SK-N-SH (cell line): Measurements from ENCODE around the gene PRRT4. TPM values are rescaled to one million over a fixed set of nuclear protein-coding genes. Genes with fewer than 3 reads are reported as not detected.

Experiments used
- CTCF ChIA-PET: fragments of 300-600, 350-600 bp; formaldehyde crosslinking; extraction: SDS; loops from one replicate; lab custom pipeline; 2021; lab: Yijun Ruan, JAX
- POLR2A ChIA-PET: fragments of 350-600 bp; sonication (Branson Sonifier 250); formaldehyde crosslinking; extraction: SDS; loops from one replicate; lab custom pipeline; 2020; ENCODE audit warnings: antibody characterized with exemption, inconsistent platforms; lab: Yijun Ruan, JAX
- DNase-seq: peaks from one replicate; pipeline ENCODE4 v3.0.0; 2012
- H2AFZ ChIP-seq: fragments of 200-600 bp; sonication (generic); 2 replicates; pipeline ENCODE4 v1.8.1; 2016; ENCODE audit warnings: antibody characterized with exemption, mild to moderate bottlenecking, low read depth
- H3F3A ChIP-seq: fragments of 200-600 bp; sonication (generic); replicated peaks from 2 replicates; pipeline ENCODE3; 2016; ENCODE audit warnings: antibody characterized with exemption, mild to moderate bottlenecking; ENCODE audit not compliant: insufficient read depth
- H3K27ac ChIP-seq, 2 experiments: fragments of 200-500 bp in 1 of 2; fragments of 200-600 bp in 1 of 2; sonication (Bioruptor generic) in 1 of 2; sonication (generic), shearing (Covaris generic) in 1 of 2; 2 replicates each; pipeline versions ENCODE4 v1.5.1 to v1.6.1; 2014 to 2016; ENCODE audit warnings: low read depth in 2 of 2, inconsistent platforms in 1 of 2, low read length in 1 of 2, mild to moderate bottlenecking in 1 of 2, mixed read lengths in 1 of 2
- H3K27me3 ChIP-seq: fragments of 200-600 bp; sonication (generic), shearing (Covaris generic); 2 replicates; pipeline ENCODE4 v1.6.1; 2016; ENCODE audit warnings: mixed run types; ENCODE audit not compliant: insufficient read depth
- H3K36me3 ChIP-seq, 2 experiments: fragments of 200-500 bp in 1 of 2; fragments of 200-600 bp in 1 of 2; sonication (Bioruptor generic) in 1 of 2; sonication (generic) in 1 of 2; replicated peaks in 1 of 2; 2 replicates each; pipeline versions ENCODE3 to v1.5.1; 2014 to 2016; ENCODE audit warnings: low read length in 1 of 2, mild to moderate bottlenecking in 1 of 2; ENCODE audit not compliant: insufficient read depth in 2 of 2, control insufficient read depth in 1 of 2
- H3K4me1 ChIP-seq, 2 experiments: fragments of 200-500 bp in 1 of 2; fragments of 200-600 bp in 1 of 2; sonication (Bioruptor generic) in 1 of 2; sonication (generic), shearing (Covaris generic) in 1 of 2; 2 replicates each; pipeline versions ENCODE4 v1.5.1 to v1.6.1; 2014 to 2016; ENCODE audit warnings: low read depth in 1 of 2, low read length in 1 of 2, mixed run types in 1 of 2; ENCODE audit not compliant: insufficient read depth in 2 of 2, control insufficient read depth in 1 of 2
- H3K4me2 ChIP-seq: fragments of 200-600 bp; sonication (generic), shearing (Covaris generic); 2 replicates; pipeline ENCODE4 v1.6.1; 2017; ENCODE audit warnings: mixed run types
- H3K4me3 ChIP-seq, 2 experiments: fragments of 200-500 bp in 1 of 2; fragments of 200-600 bp in 1 of 2; sonication (Bioruptor generic) in 1 of 2; sonication (generic), shearing (Covaris generic) in 1 of 2; 2 replicates each; pipeline versions ENCODE4 v1.5.1 to v1.8.1; 2014 to 2016; ENCODE audit warnings: low read depth in 2 of 2, inconsistent platforms in 1 of 2, low read length in 1 of 2, mild to moderate bottlenecking in 1 of 2, mixed read lengths in 1 of 2, moderate library complexity in 1 of 2
- H3K79me2 ChIP-seq: fragments of 200-600 bp; sonication (generic); 2 replicates; pipeline ENCODE4 v1.8.1; 2017; ENCODE audit warnings: mild to moderate bottlenecking; ENCODE audit not compliant: insufficient read depth
- H3K9ac ChIP-seq: fragments of 200-600 bp; sonication (generic); 2 replicates; pipeline ENCODE4 v1.6.1; 2017; ENCODE audit warnings: mixed run types
- H3K9me2 ChIP-seq: fragments of 200-600 bp; sonication (generic); 2 replicates; pipeline ENCODE4 v1.6.1; 2017; ENCODE audit warnings: mixed run types
- H3K9me3 ChIP-seq: fragments of 200-600 bp; sonication (generic); 2 replicates; pipeline ENCODE4 v1.6.1; 2017; ENCODE audit warnings: mixed run types, mild to moderate bottlenecking, moderate library complexity
- H4K20me1 ChIP-seq: fragments of 200-600 bp; sonication (generic); 2 replicates; pipeline ENCODE4 v1.6.1; 2017; ENCODE audit warnings: mild to moderate bottlenecking, mixed run types; ENCODE audit not compliant: insufficient read depth
- ELF1 ChIP-seq: IDR thresholded peaks from 2 replicates; pipeline ENCODE4 v1.4.0; 2012
- EZH2phosphoT487 ChIP-seq: fragments of 200-600 bp; sonication (generic); IDR thresholded peaks from 2 replicates; pipeline ENCODE4 v1.6.1; 2017; ENCODE audit warnings: low read depth, mixed run types, mild to moderate bottlenecking, antibody characterized with exemption, moderate library complexity, borderline replicate concordance
- FOSL2 ChIP-seq: IDR thresholded peaks from 2 replicates; pipeline ENCODE4 v1.4.0; 2012; ENCODE audit warnings: low read depth, mild to moderate bottlenecking, moderate library complexity, borderline replicate concordance
- GATA2 ChIP-seq: sonication (generic); formaldehyde crosslinking; IDR thresholded peaks from 2 replicates; pipeline ENCODE4 v1.5.0; 2020; ENCODE audit warnings: mild to moderate bottlenecking, missing genetic modification reagents
- MEF2A ChIP-seq: IDR thresholded peaks from 2 replicates; pipeline ENCODE4 v1.4.0; 2012; ENCODE audit warnings: low read depth, borderline replicate concordance
- MXI1 ChIP-seq: IDR thresholded peaks from 2 replicates; pipeline ENCODE4 v1.6.1; 2012; ENCODE audit warnings: mild to moderate bottlenecking, low read depth, low read length, improper control_type of control experiment
- NRF1 ChIP-seq: IDR thresholded peaks from 2 replicates; pipeline ENCODE4 v1.6.1; 2012; ENCODE audit warnings: low read depth, mild to moderate bottlenecking, low read length
- POLR2AphosphoS5 ChIP-seq: IDR thresholded peaks from 2 replicates; pipeline ENCODE4 v1.6.1; 2012; ENCODE audit warnings: low read depth, low read length
- RAD21 ChIP-seq: IDR thresholded peaks from 2 replicates; pipeline ENCODE4 v1.6.1; 2012; ENCODE audit warnings: mild to moderate bottlenecking, low read length
- REST ChIP-seq: IDR thresholded peaks from 2 replicates; pipeline ENCODE4 v1.6.1; 2012; ENCODE audit warnings: mild to moderate bottlenecking, low read depth, low read length, moderate library complexity
- RFX5 ChIP-seq: IDR thresholded peaks from 2 replicates; pipeline ENCODE4 v1.6.1; 2012; ENCODE audit warnings: mild to moderate bottlenecking, improper control_type of control experiment, low read length
- SIN3A ChIP-seq: IDR thresholded peaks from 2 replicates; pipeline ENCODE4 v1.6.1; 2012; ENCODE audit warnings: low read depth, mild to moderate bottlenecking, low read length, moderate library complexity, borderline replicate concordance
- SMC3 ChIP-seq: IDR thresholded peaks from 2 replicates; pipeline ENCODE4 v1.6.1; 2012; ENCODE audit warnings: low read depth, low read length, improper control_type of control experiment
- TAF1 ChIP-seq: IDR thresholded peaks from 2 replicates; pipeline ENCODE4 v1.6.1; 2012; ENCODE audit warnings: low read depth, mild to moderate bottlenecking, low read length, moderate library complexity, borderline replicate concordance
- TEAD4 ChIP-seq: IDR thresholded peaks from 2 replicates; pipeline ENCODE4 v1.4.0; 2012; ENCODE audit warnings: mild to moderate bottlenecking, borderline replicate concordance; ENCODE audit not compliant: insufficient read depth
- USF1 ChIP-seq: IDR thresholded peaks from 2 replicates; pipeline ENCODE4 v1.4.0; 2012; ENCODE audit warnings: low read depth, borderline replicate concordance
- YY1 ChIP-seq: IDR thresholded peaks from 2 replicates; pipeline ENCODE4 v1.4.0; 2012; ENCODE audit warnings: low read depth, mild to moderate bottlenecking
- WGBS: methylation state at CpG from one replicate; pipeline ENCODE4 v1.1.6; 2017; ENCODE audit warnings: low lambda C conversion rate; 5-methylcytosine and 5-hydroxymethylcytosine counted together
- polyA plus RNA-seq, 3 experiments: library from polyadenylated mRNA; depleted of rRNA; stranded (reverse); fragments of >200 nt; gene quantifications; 2 replicates each; pipeline ENCODE4 v1.2.3, GENCODE V29; 2012
- TF ChIP-seq, protein P1 (sequence below): IDR thresholded peaks from 2 replicates; pipeline ENCODE4 v1.4.0; 2012; ENCODE audit warnings: low read depth, borderline replicate concordance
- TF ChIP-seq, protein P2 (sequence below): fragments of 150-350 bp; IDR thresholded peaks from 2 replicates; pipeline ENCODE4 v1.6.1; 2017; ENCODE audit warnings: antibody characterized with exemption, low read length, low read depth, borderline replicate concordance
- TF ChIP-seq, protein P3 (sequence below): fragments of 150-350 bp; IDR thresholded peaks from 2 replicates; pipeline ENCODE4 v1.6.1; 2016; ENCODE audit warnings: mild to moderate bottlenecking, low read depth, low read length

The PRRT4 gene
- polyA plus RNA-seq, 1 of the 3 experiments (the other 2 are of a cell fraction): 1.5 TPM

DNA sequence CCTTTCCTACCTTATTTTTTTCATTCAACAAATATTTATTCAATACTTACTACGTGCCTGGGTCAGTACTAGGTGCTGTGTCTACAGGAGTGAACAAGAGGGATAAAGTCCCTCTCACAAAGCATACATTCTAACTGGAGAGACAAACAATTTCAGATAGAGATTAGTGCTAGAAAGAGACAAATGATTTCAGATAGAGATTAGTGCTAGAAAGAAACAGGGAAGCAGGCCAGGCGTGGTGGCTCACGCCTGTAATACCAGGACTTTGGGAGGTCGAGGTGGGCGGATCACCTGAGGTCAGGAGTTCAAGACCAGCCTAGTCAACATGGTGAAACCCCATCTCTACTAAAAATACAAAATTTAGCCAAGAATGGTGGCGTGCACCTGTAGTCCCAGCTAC is 52.4 kb downstream of the PRRT4 start:
- WGBS: 98% methylated on average over 6 of the region's 6 CpGs
- no peak for DNase-seq
- H2AFZ ChIP-seq: no peak overlapping the region
- H3K27ac ChIP-seq: no peak overlapping the region
- no peaks in the 10 kb centered on the region for H3K9me2 ChIP-seq
- H3F3A ChIP-seq: no peaks in the 10 kb centered on the region
- H3K36me3 ChIP-seq: peaks cover 55 to 82% of the 10 kb centered on the region in 2 experiments
- POLR2A ChIA-PET: no interaction called here
- no peak overlapping the region for H3K4me2 ChIP-seq
- no peaks in the 10 kb centered on the region for H4K20me1 ChIP-seq
- no peak for TF ChIP-seq NRF1
- TF ChIP-seq EZH2phosphoT487: no peak
- no peak for TF ChIP-seq SIN3A
- no peak for TF ChIP-seq TAF1
- TF ChIP-seq GATA2 (CRISPR knock-in tag): no peak
- TF ChIP-seq TEAD4: no peak
- TF ChIP-seq SMC3: no peak
- no peak for TF ChIP-seq RAD21
- TF ChIP-seq USF1: no peak
- no peak for TF ChIP-seq YY1
- TF ChIP-seq FOSL2: no peak
- TF ChIP-seq MXI1: no peak
- no peak overlapping the region for H3K9ac ChIP-seq
- no peaks in the 10 kb centered on the region for H3K4me1 ChIP-seq
- CTCF ChIA-PET: interaction anchor here (5.4 kb wide), 1 partner anchor 13 kb away, joined by 20 read pairs; no protein-coding TSS in a partner anchor
- no peaks in the 10 kb centered on the region for H3K9me3 ChIP-seq
- H3K27me3 ChIP-seq: no peaks in the 10 kb centered on the region
- no peak overlapping the region for H3K4me3 ChIP-seq
- no peaks in the 10 kb centered on the region for H3K79me2 ChIP-seq

DNA sequence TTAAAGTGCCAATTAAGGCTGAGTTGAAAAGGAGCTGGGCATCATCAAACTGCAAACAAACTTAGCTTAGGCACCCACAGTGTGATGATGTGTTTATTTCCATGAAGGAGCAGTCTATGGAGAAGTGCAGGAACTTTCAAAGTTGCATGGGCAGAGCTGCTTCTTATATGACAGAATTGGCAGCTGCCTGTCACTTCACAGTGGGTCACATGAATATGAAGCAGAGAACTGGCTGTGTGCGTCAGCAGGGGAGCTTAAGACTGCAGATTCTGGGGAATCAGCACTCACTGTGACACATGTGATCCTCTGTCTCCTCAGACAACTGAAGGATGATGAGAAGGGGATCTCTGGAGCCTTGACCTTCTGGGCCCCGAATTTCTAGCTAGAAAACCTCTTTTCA is 54.4 kb downstream of the PRRT4 start:
- no peaks in the 10 kb centered on the region for H3K9me3 ChIP-seq
- ChIA-PET CTCF (interaction anchor here (0.8 to 1.8 kb wide), 3 partner anchors 15 to 98 kb away, joined by 3 to 6 read pairs (median 4); no protein-coding TSS in a partner anchor), POLR2A (no interaction called here)
- no peaks in the 10 kb centered on the region for H4K20me1 ChIP-seq
- DNase-seq: no peak
- H3K9me2 ChIP-seq: no peaks in the 10 kb centered on the region
- H3K4me2 ChIP-seq: no peak overlapping the region
- H3F3A ChIP-seq: no peaks in the 10 kb centered on the region
- no peaks in the 10 kb centered on the region for H3K4me1 ChIP-seq
- whole genome bisulfite sequencing: 98% methylated on average over 2 of the region's 2 CpGs
- H3K9ac ChIP-seq: no peak overlapping the region
- H3K36me3 ChIP-seq: peaks cover 47 to 83% of the 10 kb centered on the region in 2 experiments
- H3K27ac ChIP-seq: no peak overlapping the region
- H3K79me2 ChIP-seq: no peaks in the 10 kb centered on the region
- no peaks in the 10 kb centered on the region for H3K27me3 ChIP-seq
- H2AFZ ChIP-seq: no peak overlapping the region
- H3K4me3 ChIP-seq: no peak overlapping the region
- no peak for TF ChIP-seq FOSL2
- TF ChIP-seq YY1: no peak
- TF ChIP-seq RFX5: no peak
- no peak for TF ChIP-seq MEF2A
- TF ChIP-seq, protein P1, sequence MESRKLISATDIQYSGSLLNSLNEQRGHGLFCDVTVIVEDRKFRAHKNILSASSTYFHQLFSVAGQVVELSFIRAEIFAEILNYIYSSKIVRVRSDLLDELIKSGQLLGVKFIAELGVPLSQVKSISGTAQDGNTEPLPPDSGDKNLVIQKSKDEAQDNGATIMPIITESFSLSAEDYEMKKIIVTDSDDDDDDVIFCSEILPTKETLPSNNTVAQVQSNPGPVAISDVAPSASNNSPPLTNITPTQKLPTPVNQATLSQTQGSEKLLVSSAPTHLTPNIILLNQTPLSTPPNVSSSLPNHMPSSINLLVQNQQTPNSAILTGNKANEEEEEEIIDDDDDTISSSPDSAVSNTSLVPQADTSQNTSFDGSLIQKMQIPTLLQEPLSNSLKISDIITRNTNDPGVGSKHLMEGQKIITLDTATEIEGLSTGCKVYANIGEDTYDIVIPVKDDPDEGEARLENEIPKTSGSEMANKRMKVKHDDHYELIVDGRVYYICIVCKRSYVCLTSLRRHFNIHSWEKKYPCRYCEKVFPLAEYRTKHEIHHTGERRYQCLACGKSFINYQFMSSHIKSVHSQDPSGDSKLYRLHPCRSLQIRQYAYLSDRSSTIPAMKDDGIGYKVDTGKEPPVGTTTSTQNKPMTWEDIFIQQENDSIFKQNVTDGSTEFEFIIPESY: no peak
- no peak for TF ChIP-seq SMC3
- no peak for TF ChIP-seq REST
- no peak for TF ChIP-seq NRF1
- TF ChIP-seq, protein P2, sequence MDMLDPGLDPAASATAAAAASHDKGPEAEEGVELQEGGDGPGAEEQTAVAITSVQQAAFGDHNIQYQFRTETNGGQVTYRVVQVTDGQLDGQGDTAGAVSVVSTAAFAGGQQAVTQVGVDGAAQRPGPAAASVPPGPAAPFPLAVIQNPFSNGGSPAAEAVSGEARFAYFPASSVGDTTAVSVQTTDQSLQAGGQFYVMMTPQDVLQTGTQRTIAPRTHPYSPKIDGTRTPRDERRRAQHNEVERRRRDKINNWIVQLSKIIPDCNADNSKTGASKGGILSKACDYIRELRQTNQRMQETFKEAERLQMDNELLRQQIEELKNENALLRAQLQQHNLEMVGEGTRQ: no peak
- no peak for TF ChIP-seq ELF1
- TF ChIP-seq, protein P3, sequence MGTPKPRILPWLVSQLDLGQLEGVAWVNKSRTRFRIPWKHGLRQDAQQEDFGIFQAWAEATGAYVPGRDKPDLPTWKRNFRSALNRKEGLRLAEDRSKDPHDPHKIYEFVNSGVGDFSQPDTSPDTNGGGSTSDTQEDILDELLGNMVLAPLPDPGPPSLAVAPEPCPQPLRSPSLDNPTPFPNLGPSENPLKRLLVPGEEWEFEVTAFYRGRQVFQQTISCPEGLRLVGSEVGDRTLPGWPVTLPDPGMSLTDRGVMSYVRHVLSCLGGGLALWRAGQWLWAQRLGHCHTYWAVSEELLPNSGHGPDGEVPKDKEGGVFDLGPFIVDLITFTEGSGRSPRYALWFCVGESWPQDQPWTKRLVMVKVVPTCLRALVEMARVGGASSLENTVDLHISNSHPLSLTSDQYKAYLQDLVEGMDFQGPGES: no peak
- no peak for TF ChIP-seq POLR2AphosphoS5
- TF ChIP-seq RAD21: no peak
- no peak for TF ChIP-seq MXI1
